Posterior vena cava (tissue), 2 donors: Measurements from ENCODE around the gene IL2RA. TPM values are rescaled to one million over a fixed set of nuclear protein-coding genes. Genes with fewer than 3 reads are reported as not detected.
"Not testable (repeated sequence)": the region's sequence is repeated elsewhere in the genome, so short reads cannot be mapped to it uniquely, and the experiment has no call there.

Experiments used
- DNase-seq: peaks from one replicate; pipeline ENCODE4 v3.0.0-alpha.2; 2020; ENCODE audit warnings: low spot score
- intact Hi-C, 2 donors: fragments of 100-400 bp; cut with DNase I; formaldehyde crosslinking; loops; one replicate each; pipeline versions ENCODE4 v1.14.1 to v1.14.2; 2022 to 2023
- total RNA-seq, 2 donors: library from RNA; stranded (reverse); fragmentation: NEBNext Ultra II Directional; extraction: Animal tissue kit (Norgen Biotek cat#: 25700); gene quantifications; one replicate each; pipeline ENCODE4 v1.2.1, GENCODE V29; 2021
- donor health status: DM: yes; HTN: yes; CAD: no.
- donor health status: DM: yes; HTN: yes; CAD: no.

IL2RA gene
- total RNA-seq, 2 donors from 2014 or later: 0.81 to 6.4 TPM

DNA sequence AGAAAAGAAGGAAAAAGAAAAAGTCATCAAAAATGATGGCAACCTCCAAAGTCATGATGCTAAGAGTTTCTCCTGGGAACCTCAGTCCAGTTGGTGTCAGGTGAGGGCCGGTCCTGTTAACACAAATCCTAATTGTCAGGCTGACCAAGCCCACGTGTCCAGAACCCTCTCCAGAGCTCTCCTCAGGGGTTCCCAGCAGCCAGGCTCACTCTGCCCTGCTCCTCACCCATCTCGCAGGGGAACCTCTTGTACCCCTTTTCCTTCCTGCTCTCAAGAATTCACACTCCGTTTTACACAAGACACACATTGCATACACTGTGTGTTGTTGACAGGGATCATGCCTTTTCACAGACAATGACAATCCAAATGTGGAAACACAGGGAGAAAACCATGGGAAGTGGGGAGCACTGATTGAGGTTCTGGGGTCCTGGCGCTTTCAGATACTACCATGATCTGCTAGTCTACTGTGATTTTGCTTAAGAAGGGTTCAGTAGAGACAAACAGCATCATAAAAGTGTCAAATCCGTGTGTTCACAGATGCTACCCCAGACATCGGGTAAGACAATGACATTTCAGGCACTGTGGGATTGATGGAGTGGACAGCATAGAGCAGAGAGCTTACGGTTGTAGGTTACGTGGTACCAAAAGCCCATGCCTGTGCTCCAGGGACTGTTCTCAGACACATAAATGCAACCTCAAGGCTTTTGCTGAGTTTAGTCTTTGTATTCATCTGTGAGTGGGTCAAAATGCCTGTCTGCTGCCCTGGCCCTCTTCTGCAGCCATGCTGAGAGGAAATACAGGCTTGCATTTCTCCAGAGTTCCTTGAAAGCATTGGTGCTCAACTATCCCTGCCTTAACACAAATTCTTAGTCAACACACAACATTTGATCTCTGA, 16.0 kb downstream of the IL2RA start:
- DNase-seq: no peak
- intact Hi-C loops: no loop called here

DNA sequence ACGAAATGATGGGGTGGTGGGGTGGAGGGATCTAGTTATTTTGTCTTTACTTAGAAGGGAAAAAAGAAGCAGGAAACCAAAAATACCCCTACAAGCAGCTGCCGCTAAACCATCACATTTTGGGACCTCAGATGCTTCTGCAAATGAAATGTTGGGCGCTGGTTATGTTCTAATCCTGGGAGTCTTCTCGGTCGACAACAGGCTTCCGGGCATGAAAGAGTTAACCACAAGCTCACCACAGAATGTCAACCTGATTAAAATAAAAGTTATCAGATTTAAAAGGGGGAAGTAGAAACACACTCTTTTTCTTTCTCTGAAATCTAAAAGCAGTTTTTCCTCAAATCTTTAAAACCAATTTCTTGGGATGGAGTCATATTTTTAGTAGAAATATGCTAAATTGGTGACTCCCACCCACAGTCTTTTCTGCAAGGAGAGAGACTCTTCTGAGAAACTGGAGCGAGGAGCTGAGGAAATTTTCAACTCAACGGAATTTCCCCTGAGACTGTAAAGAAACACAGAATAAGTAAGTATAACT, 16.8 kb downstream of the IL2RA start:
- intact Hi-C loops: no loop called here
- DNase-seq: no peak

DNA sequence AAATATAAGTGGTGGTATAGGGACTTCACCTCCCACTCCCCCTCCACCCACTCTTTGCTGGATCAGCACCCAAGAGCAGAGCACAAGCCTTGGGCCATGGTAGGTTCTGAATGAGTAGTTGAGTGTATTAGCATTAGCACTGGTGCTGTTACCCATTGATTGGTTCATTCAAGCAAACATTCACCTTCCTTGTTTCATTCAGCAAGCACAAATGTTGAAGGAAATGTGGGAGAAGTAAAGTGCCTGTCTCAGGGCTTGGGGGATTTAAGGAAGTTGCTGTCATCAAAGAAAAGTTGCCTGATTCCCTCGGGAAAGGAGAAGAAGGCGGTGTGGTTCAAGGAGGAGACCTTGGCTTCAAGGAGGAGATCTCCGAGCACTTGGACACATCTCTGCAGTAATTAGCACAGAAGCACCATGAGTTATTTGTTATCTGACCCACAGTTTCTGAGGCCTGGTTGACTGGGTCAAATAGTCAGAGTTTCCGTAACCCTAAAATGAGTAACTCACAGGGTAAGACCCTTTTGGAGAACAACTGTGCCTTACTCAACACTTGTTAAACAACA, 17.3 kb downstream of the IL2RA start:
- no peak for DNase-seq
- intact Hi-C loops: no loop called here

DNA sequence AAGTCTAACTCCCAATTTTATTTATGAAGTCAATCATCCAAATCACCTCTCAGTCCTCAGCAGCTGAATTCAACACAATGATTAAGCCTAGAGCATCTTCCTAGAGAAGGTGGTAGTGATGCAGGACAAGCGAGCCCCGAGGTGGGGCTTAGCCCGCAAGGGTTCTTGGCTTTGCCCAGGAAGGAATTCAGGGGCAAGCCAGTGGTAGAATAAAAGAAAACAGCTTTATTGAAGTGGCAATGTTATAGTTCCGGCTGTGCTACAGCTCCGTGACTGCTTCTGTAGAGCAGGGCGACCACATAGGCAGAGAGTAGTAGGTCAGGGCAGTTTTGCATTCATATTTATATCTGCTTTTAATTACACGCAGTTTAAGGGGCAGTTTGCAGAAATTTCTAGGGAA, 18.1 kb downstream of the IL2RA start:
- no peak for DNase-seq
- intact Hi-C loops: no loop called here

DNA sequence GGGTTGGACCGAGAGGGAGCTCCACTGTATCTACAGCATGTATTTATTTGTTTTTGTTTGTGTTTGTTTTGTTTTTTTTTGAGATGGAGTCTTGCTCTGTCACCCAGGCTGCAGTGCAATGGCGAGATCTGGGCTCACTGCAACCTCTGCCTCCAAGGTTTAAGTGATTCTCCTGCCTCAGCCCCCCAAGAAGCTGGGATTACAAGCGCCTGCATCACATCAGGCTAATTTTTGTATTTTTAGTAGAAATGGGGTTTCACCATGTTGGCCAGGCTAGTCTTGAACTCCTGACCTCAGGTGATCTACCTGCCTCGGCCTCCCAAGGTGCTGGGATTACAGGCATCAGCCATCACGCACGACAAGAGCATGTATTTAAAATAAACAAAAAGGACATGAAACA, 18.8 kb downstream of the IL2RA start:
- DNase-seq, intact Hi-C loops: not testable (repeated sequence)

DNA sequence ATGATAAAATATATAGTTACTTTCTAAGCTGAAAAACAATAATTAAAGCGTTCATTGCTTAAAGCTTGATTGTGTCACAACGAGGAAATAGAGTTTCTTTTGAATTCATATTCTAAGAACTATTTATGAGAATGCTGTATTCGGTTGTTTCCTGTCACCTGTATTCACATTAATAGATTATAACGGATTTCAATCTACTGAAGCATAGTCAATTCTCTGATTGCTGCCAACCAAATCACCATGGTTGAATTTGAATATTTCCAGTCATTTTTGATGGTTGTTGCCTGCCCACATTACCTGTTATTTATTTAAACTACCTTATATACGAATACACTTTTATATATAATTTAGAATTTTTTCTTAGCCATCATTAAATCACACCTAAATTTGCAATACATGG, 22.0 kb downstream of the IL2RA start:
- intact Hi-C loops: no loop called here
- DNase-seq: no peak

DNA sequence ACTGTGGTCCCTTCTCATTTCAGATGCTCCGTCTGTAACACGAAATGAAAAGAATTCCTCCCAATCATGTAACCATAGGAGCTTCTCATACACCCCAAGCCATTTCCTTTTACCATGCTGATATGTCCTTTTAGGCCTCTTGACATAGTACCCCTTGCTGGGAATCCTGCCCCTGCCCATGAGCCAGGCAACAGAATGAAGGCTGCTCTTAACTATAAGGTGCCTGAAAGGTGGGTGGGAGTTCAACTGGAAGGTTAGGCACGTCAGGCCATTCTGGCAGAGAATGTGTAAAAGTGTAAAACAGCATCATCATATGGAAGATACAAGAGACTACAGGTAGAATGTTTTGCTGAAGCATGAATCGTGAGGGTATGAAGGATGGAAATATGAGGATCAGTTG, 22.5 kb downstream of the IL2RA start:
- intact Hi-C loops: no loop called here
- no peak for DNase-seq

DNA sequence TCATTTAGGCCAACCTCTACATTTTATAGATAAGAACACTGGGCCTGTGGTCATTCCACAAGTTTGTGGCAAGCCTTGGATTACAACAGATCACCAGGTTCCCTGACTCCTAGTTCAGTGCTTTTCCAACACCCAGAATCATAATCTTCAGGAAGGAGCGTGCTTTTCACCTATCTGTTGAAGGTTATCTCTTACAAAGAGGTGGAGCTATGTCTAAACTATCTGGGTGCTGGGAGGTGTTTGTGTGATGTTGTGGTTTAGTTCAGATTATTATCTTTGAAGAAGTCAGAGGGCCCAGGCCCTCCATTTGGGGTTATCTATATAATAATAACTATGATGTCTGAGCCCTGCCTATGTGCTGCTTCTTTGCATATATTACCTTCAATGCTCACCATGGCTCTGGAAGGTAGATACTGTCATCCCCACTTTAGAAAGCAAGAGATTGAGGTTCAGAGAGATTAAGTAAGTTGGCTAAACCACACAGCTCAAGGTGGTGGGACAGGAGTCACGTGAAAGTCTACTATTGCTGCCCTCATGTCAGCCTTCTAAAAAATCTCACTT, 24.0 kb downstream of the IL2RA start:
- intact Hi-C loops: no loop called here
- no peak for DNase-seq

DNA sequence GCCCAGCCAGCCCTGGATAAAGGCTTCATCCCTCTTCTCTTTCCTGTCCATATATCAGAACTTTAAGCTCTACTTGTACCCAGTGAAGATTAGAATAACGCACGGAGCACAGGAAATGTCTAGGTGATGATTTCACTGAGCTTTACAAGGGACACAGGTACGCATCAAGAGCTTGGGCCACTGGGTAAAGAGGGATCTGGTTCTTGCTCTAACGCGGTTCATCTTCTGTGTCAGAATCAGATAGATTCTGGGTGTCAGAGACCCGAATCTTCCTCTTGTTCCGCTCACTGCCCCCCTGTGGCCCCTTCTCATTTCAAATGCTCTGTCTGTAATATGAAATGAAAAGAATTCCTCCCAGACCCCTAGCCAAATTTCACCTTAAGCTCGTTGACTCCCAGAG, 24.7 kb downstream of the IL2RA start:
- intact Hi-C loops: no loop called here
- no peak for DNase-seq

DNA sequence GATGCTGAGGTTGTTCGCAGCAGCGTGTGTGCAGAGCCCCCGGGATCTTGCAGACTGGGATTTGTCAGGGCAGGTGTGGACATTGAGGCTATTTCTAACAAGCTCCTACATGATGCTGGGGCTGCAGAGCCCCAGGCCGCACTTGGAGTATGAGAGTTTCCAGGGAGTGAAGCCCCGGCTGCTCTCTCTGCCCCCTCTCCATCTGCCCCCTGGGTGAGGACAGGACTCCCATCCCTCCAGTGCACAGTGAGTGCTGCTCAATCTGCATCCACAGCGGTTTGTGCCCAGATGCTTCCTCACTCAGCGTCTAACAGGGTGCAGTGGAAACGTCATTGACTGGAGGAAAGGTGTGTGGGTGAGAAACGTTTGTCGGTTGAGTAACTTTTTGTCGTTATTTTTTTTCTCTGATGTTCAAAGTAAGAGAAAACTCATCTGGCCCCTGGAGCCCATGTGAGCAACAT, 25.3 kb downstream of the IL2RA start:
- intact Hi-C loops: no loop called here
- DNase-seq: no peak

DNA sequence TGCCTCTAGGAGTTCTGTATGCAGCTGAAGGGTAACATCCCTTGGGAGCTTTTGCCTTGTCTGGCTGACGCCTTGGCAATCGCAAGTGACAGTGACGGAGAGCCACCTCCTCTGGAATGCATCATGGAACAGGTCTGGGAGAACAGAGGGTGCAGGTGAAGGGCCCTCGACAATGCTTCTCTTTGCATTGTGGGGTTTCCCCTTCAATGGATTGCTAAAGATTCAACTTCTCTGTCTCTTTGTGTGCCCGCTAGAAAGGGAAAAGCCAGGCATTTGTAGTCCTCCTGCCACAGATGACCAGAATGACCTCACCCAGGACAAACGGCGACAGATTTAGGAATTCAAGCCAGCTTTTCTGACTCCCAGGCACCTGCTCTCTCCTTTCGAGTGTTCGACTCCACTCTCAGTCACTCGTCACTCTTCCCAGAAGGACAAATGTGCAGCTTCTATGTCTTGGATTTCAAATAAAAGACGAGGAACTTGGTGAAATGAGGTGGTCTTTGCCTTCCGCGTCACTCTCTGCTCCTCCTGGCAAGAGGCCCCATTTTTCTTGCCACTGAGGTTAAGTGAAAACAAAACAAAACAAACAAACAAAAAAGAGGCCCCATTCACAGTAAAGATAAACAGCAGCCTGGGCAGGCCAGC, 26.1 kb downstream of the IL2RA start:
- intact Hi-C loops: no loop called here
- no peak for DNase-seq

DNA sequence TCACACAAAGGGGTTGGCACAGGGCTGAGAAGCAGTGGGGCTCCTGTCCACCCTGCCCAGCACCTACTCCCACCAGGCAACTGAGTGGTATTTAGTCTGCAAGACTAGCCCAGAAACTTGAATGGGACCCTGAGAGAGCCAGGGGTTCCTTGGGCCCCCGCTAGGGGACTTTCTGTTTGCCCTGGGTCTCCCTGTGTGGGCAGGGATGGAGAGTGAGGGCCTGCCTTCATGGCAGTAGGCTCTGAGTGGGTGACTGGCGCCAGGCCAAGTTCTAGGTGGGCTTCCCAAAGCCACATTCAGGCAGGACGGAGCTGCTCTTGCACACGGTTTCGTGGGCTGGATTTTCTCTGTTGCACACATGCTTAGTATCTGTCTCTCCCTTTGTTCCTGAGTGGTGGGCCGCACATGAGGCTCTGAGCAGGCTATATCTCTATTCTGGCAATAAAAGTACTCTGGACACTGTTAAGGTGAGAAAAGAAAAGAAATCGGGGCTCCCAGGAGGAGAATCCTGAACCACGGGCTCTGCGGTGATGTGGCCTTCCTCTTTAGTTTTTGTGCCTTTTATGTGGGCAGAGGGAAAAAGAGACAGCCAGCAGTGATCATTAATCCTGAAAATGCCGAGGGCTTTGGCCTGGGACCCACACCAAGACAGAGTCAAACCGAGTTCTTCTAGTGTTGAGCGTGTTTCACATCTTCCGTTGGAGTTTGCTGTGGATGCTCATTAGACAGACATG, 26.9 kb downstream of the IL2RA start:
- intact Hi-C loops: no loop called here
- no peak for DNase-seq

DNA sequence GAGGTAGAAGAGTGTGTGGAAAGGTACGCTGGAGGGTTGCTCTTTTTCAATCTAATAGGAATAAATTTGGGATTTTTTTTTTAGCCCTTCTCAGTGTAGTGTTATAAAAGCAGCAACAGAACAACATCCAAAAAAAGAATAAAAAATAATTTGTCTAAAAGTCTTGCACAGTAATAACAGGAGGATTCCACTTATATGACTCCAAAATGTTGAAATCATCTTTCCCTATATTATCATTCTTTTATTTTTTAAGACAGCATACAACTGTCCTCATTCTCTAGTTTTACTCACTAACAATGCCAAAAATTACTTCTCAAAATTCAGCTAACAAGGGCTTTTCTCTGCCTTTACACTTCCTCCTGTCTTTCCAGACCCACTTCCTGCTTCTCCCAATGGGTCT, 27.8 kb downstream of the IL2RA start:
- no peak for DNase-seq
- intact Hi-C loops: no loop called here

DNA sequence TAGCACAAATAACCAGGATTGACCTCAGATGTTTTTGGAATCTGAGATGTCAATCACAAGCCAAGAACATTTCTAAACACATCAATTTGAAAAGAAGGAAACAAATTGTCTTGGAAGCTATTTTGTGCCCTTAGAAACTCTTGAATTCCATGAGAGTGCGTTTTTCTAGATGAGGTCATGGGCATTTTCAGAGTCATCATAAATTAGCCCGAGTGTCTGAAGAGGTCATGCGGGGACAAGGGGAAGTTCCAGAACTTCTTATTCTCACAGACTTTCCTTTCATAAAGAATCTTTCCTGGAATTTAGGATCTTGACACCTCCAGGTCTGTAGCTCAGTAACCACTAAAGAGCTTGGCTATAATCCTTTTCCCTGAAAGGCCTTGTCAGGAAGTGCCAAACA, 28.2 kb downstream of the IL2RA start:
- DNase-seq: no peak

DNA sequence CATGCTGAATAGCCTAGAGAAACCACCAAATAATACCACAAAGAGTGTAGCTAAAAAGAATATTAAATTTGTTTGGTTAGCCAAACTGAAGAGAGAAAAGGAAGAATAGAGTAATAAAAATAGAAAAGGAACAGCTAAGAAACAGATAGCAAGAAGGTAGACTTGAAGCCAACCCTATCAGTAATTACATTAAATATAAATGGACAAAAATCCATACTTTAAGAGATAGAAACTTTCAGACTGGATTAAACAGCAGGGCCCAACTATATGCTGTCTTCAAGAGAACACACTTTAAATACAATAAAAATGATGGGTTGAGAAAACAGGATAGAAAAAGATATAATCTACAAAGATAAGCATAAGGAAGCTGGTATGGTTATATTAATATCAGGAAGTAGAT, 31.2 kb downstream of the IL2RA start:
- DNase-seq: no peak
- intact Hi-C loops: no loop called here

More for the DNA sequence above, 28.2 kb downstream of the IL2RA start:
- intact Hi-C loops: no loop called here

DNA sequence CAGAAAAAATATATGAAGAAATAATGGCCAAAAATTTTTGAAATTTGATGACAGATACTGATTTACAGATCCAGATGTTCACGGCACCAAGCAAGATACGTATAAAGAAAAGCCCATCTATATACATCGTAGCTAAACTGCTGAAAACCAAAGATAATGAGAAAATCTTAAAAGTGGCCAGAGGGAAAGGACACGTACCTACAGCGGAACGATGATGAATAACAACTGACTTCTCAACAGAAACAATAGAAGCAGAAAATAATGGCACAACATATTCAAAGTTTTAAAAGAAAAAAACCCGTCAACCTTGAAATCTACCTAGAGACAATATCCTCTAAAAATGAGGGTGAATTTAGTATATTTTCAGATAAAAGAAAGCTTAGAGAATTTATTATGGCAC, 31.9 kb downstream of the IL2RA start:
- no peak for DNase-seq
- intact Hi-C loops: no loop called here

DNA sequence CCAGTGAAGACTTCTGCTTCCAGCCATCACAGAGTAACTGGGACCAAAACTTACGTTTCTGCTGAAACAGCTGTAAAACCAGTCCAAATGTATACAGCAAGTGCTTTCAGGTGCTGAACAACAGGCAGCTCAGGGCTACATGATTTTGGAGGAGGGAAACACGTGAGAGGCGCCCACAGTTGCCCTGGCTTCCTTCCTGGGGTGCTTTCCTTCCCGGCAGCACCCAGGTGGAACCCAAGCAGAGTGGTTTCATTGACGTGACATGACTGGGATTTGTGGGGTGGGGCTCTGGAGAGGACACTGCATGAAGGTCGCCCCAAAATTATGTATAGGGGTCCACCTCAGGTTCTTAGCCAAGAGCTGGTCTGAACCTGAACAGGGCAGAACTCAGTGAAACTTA, 34.2 kb downstream of the IL2RA start:
- DNase-seq: no peak
- intact Hi-C loops: no loop called here

DNA sequence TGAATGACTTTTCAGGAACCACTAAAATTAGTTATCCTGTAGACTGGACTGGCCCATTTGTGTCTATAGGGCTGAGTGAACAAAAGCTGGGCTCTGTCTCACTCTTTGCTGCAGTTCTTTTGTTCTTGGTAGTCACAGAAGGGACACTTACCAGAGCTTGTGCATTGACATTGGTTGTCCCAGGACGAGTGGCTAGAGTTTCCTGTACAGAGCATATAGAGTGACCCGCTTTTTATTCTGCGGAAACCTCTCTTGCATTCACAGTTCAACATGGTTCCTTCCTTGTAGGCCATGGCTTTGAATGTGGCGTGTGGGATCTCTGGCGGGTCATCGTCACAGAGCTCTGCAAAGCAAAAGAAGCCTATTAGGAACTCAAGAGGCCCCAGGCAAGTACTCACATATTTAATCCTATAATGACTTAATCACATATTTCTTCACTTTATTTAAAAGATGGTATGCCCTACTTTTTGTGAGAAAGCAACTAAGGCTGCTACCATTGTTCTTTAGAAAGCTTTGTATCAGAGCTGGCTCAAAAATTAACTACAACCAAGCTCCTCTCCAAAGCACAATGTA, 36.4 kb downstream of the IL2RA start:
- no peak for DNase-seq
- intact Hi-C loops: no loop called here

DNA sequence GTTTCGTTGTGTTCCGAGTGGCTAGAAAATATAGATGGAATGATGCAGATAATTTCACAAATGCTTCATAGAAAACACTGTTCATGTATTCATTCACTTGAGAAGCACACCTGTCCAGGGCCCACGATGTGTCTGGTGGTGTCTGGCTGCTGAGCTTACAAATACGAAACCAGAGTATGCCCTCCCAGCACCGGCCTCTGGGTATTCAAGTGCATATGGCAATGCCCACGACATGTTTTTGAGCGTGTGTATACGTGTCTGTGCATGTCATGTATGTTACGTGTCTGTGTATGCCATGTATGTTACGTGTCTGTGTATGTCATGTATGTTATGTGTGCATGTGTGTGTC, 37.9 kb downstream of the IL2RA start:
- intact Hi-C loops: no loop called here
- no peak for DNase-seq
